ENCODE measurements around the gene PRND.
"Not testable (repeated sequence)": the region's sequence is repeated elsewhere in the genome, so short reads cannot be mapped to it uniquely, and the experiment has no call there.

The PRND gene

DNA sequence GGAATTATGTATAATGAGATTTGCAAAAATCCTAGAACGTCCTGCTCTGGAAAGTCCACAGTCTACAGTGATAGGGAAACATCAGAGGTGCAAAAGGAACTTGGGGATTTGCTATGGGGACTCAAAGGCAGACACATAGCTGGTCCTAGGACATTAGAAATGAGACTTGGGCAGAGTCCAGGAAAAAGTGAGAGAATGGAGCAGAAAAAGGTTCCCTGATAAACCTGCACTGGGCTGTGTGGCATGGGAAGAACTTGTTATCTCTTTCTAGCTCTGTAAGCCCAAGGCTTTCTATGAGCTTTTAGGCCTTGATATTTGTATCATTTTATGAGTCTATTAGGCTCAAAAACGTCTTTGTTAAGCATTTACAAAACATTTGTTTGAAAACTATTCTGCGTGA lies 15.2 kb downstream of the PRND start:
- no peak for DNase-seq (ENCODE audit: low read depth in 2 of 3, low spot score in 2 of 3)

DNA sequence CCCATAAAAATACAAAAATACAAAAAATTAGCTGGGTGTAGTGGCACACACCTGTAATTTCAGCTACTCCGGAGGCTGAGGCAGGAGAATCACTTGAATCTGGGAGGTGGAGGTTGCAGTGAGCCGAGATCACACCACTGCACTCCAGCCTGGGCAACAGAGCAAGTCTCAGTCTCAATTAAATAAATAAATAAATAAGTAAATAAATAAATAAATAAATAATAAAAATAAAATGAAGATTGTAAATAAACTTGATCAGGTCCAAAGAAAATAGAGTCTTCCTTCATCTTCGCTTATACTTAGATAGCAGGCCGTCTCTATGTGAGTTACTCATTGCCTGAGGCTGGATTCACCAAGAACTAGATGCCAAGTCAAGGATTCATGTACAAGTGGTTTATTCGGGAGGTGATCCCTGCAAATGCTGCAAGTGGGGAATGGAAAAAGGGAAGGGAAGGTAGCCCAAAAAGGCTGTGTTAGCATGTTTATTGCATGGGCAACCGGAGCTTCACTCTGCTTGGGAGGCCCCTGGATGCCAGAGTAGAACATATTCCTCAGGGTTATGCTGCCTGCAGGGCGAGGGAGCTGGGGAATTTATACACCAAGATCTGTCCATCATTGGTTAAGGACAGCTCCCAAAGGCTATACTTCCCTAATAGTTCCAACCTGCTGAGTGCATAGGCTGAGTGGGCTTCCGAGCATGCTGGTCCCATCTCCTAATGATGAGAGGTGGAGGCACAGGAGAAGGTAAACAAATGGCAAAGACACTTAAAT lies 16.3 kb downstream of the PRND start:
- no peak for DNase-seq (ENCODE audit: low read depth in 2 of 3, low spot score in 2 of 3)

DNA sequence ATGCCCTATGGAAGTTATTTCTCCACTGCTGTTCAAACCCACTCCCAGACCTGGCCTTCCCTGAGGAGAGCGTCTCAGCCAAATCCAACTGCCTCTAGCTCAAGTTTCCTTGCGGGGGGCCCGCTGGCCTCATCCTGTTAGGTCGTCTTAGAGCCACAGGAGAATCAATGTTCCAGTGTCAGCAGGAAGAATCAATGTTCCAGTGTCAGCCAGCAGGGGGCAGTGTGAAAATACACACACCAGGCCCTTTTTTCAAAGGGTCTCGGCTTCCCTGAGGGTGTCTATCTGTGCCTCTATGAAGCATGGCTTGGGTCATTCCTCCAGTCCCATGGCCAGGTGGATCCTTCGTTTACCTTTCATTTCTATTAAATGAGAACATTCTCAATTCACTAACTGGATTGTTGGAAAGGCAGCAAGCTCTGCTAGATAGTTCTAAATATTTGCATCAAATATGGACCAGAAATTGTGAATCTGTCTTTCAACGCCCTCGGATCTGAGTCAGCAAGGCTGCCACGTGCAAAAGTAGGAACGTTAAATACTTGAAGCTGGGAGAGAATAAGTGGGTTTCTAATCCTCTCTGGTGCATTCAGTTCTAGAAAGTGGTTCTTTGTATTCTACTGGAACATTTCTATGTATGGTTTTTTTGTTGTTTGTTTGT lies 19.2 kb downstream of the PRND start:
- DNase-seq (ENCODE audit: low read depth in 2 of 3, low spot score in 2 of 3), result peak in 2 of 3 experiments; percentile 40 to 73

DNA sequence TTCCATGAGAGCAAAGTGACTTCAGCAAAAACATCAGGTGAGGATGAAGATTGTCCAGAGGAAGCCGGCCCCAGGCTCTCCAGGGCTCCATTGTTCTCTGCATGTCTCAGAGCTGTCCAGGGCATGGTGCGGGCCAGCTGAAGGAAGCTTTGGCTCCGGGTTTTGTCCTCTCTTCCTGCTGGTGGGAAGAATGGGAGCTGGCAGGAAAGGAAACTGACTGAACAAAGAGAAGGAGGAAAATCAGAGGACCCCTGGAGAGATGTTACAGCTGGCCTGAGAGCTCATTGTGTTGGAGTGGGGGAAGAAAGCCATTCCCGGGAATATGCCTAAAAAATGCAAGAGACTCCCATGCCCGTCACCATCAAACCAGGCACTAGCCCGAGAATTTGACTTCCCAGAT lies 27.1 kb downstream of the PRND start:
- no peak for DNase-seq (ENCODE audit: low read depth in 2 of 3, low spot score in 2 of 3)

DNA sequence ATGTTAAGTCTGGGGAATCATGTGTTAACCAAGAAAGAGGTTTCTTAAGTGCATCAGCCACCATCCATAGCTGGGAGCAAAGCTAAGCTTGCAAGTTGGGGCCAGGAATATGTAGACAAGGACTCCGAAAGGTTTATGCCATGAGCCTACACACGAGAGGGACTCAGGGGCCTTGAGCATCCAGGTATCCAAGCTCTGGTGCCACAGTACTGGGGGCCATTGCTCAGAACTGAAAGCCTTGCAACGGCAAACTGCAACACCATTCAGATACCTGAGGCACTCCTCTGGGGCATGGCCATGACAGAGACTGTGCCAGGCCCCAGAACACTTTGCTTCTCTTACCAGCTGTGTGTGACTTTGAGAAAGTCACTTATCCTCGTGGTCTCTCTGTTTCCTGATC lies 27.6 kb downstream of the PRND start:
- DNase-seq (ENCODE audit: low read depth in 2 of 3, low spot score in 2 of 3), result no peak

DNA sequence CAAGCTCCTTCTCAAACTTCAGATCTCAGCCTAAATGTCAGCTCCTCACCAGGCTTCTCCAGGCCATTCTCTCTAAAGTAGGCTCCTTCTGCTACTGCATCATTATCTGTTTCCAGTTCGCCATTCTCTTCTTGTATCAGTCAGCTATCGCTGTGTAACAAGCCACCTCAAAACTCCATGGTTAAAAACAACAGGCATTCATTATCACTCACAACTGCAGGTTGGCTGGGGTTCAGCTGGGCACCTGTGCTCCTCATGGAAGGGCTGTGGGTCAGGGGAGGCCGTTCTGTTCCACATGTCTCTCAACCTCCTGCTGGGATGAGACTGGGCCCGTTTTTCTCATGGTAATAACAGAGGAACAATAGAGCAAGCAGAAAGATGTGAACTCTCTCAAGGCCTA lies 28.7 kb downstream of the PRND start:
- DNase-seq (ENCODE audit: low read depth in 2 of 3, low spot score in 2 of 3), result no peak

DNA sequence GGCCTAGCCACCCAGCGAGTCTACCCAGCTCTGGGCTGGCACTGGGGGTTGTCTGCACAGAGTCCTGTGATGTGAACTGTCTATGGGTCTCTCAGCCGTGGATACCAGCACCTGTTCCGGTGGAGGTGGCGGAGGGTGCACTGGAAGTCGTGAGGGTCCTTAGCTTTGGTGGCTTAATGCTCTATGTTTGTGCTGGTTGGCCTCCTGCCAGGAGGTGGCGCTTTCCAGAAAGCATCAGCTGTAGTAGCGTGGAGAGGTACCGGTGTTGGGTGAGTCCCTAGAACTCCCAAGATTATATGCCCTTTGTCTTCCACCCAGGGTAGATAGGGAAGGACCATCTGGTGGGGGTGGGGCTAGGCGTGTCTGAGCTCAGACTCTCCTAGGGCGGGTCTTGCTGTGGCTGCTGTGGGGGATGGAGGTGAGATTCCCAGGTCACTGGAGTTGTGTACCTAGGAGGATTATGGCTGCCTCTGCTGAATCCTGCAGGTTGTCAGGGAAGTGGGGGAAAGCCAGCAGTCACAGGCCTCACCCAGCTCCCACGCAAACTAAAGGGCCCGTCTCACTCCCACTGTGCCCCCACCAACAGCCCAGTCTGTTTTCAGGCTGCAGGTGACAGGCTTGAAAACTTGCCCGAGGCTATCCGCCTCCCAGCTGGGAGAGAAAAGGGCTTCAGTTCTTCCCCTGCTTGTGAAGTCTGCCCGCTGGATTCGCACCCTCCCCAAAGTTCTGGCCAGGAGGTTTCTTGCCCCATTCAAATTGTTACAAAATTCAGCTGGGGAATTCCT lies 37.6 kb downstream of the PRND start:
- DNase-seq (ENCODE audit: low read depth in 2 of 3, low spot score in 2 of 3), result peak in 1 of 3 experiments; percentile 12

DNA sequence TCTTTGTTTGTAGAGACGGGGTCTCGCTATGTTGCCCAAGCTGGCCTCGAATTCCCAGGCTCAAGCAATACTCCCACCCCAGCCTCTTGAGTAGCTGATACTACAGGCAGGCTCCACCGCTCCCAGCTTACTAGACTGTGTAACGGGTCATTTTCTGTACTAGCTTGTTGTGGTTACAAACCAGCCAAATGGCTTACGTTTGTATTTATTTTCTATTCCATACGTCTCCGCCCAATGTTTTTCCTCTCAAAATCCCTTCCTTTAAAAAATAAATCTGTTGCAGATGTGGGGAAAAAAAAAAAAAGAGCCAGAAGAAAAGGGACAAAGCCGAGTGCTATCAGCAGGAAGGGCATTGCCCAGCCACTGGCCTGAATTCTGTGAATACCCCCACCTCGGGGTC lies 41.6 kb downstream of the PRND start:
- DNase-seq (ENCODE audit: low read depth in 2 of 3, low spot score in 2 of 3), result no peak

DNA sequence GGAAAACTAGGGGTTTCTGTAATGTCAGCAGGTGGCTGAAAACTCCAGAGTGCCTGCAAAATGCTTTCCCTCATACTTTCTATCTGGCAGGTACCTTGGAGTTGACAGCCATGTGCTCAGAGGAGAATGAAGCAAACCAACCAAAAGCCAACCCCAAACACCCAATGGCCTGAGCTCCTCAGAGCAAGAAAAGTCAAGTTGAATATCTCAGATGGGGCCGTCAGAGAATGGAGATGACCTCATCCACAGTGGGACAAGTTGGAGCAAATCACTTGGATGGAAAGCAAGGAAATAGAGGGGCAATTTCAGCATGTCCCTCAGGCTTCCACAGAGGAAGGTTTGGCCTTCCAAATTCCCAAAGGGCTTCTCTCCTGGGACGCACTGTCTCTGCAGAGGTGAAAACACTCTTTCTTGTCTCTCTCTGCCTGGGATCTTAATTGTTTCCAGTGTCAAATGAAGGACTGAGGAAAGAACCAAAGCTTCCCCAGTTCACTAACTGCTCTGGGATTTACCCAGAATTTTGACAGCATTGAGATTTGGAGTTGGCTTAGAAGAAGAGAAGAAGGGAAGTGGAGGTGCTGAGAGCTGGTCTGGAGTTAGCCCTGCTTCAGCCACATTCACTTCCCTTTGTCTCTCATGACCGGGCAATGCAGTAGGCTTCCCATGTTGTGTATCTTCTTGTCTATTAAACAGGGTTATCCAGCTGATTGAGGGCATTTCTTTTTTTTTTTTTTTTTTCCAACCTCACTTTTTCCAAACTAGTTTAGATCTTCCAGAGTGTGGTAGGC lies 42.2 kb downstream of the PRND start:
- no peak for DNase-seq (ENCODE audit: low read depth in 2 of 3, low spot score in 2 of 3)

DNA sequence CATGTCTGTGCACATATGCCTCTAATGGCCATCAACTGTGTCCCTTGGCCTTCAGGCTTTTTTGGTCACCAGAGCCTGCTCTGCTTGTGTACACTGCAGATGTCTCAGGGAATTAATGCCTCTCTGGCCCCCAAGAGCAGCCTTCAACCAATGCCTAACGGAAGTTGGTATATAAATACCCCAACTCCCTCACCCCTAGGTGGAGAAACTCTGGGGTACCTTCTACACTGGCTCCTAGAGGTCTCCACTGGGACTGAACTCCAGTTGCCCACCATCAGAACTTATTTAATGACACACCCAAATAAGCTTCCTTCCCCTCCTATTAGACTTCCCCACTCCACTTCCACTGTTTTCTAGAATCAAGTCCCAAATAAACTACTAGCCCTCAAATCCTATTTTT lies 43.1 kb downstream of the PRND start:
- DNase-seq (ENCODE audit: low read depth in 2 of 3, low spot score in 2 of 3), result no peak

DNA sequence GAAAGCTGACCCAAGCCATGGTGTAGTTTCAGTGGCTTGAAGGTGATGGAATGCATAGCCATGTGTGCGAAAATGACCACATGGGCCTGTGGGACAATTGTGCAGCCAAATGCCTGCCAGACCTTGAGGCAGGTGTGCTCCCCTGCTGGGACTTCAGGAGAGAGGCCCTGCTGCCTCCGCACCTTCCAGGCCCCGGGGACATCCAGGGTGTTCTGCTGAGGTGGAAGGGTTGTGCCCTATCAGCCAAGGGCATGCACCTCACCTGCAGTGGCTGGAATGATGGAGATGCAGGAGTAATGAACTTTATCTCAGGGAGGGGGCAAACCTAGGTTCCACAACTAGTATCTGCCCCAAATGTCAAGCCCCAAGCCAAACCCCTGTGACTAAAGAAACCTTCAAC lies 44.0 kb downstream of the PRND start:
- DNase-seq (ENCODE audit: low read depth in 2 of 3, low spot score in 2 of 3), result no peak

DNA sequence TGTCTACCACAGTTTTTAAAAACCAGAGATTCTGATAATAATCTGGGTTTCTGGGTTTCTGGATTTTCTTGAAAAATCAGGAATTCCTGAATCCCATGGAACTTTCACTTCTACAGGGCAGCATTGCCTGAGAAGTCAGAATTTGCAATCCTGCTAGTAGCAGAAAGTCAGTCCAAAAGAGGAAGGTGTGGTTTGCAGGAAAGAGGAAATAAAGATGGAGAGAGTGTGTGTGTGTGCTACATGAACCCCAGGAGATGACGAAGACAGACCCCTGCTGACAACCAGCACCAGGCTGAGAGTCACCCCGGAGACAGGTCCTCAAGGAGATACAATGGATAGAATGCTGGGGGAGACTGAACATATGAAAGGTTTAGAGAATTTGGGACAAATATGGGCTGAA lies 44.9 kb downstream of the PRND start:
- DNase-seq (ENCODE audit: low read depth in 2 of 3, low spot score in 2 of 3), result no peak

DNA sequence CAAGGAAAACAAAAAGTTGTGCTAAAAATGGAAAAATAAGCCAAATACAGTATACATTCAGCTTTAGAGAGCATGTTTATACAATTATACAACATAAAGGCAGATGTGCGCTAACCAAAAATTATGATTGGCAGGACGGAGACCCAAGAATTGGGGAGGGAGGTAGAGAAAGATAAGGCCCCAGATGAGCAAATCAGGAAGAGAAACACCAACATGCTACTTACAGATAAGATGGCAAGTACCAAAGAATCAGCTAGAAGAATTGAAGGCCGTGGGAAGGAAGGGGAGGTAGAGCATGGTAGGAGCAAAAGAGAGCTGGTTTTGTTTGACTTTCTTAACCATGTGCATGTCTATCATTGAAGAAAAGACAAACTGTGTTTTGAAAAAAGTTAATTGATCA lies 45.4 kb downstream of the PRND start:
- DNase-seq (ENCODE audit: low read depth in 2 of 3, low spot score in 2 of 3), result no peak

DNA sequence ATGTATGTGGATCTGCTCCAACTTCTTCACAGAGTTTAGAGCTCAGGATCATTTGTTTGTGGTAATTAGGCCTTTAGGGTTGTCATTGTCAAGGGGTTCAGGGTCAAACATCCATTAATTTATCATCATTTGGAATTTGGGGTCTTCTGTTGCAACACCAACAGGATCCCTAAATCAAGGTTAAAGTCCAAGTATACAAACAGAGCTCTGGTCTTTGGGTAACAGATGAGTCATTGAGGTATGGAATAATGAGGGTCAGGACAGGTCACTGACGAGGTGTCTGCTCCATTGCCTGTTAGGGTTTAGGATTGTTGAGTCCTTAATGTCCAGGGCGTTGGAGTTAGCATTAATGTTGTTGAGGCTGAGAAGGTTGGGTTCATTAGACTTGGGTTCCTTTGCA lies 47.6 kb downstream of the PRND start:
- no peak for DNase-seq (ENCODE audit: low read depth in 2 of 3, low spot score in 2 of 3)

DNA sequence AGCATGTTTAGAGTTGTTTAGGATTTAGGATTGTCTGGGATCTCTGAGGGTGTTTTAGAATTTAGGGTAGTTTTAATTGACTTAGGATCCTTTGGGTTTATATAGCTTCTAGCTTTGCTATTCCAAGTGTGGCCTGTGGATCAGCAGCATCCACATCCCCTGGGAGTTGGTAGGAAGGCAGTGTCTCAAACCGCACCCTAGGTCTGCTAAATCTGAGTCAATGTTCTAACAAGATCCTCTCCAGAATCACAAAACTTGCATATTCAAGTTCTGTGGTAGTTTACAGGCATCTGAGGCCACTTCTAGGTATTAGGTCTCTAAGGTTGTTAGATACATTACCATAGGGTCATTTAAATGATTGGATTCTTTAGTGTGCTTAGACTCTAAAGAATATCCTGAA lies 48.3 kb downstream of the PRND start:
- DNase-seq (ENCODE audit: low read depth in 2 of 3, low spot score in 2 of 3), result no peak

DNA sequence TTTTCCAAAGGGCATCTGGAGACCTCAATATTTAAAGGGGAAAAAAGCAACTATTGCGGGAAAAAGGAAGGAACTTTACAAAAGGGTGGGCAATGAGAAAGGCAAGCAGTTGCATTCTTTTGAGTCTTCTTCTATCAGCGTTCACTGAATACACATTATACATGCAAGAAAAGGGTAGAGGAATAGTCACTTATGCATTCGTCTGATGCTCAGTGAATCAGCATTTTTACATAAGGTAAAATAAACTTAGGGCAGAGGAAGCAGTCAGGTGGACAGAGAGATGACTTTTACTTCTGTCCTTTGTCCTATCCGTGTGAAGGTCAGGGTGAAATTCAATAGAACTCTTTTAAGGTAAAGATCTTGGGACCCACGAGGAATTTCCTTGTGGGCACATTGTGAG lies 49.3 kb downstream of the PRND start:
- no peak for DNase-seq (ENCODE audit: low read depth in 2 of 3, low spot score in 2 of 3)

DNA sequence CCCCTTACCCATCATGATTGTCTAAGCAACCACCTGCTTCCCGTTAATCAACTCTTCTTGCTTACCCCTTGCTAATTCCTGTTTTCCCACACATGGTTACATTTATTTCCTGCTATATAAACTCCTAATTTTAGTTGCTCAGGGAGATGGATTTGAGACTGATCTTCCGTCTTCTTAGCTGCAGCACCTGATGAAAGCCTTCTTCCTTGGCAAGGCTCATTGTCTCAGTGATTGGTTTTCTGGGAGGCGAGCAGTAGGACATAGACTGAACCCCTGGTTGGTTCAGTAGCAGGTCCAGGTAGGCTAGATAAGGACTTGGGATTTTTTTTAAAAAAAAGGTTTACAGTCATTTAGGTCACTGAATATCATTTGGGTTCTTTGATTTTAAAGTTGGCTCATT lies 50.4 kb downstream of the PRND start:
- no peak for DNase-seq (ENCODE audit: low read depth in 2 of 3, low spot score in 2 of 3)

DNA sequence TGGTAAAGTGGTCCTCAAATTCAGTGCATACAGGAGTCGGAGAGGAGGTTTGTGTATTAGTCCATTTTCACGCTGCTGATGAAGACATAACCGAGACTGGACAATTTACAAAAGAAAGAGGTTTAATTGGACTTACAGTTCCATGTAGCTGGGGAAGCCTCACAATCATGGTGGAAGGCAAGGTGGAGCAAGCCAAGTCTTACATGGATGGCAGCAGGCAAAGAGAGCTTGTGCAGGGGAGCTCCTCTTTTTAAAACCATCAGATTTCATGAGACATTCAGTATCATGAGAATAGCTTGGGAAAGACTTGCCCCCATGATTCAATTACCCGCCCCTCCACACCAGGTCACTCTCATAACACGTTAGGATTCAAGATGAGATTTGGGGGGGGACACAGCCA lies 51.3 kb downstream of the PRND start:
- not testable (repeated sequence) for DNase-seq (ENCODE audit: low read depth in 2 of 3, low spot score in 2 of 3)

DNA sequence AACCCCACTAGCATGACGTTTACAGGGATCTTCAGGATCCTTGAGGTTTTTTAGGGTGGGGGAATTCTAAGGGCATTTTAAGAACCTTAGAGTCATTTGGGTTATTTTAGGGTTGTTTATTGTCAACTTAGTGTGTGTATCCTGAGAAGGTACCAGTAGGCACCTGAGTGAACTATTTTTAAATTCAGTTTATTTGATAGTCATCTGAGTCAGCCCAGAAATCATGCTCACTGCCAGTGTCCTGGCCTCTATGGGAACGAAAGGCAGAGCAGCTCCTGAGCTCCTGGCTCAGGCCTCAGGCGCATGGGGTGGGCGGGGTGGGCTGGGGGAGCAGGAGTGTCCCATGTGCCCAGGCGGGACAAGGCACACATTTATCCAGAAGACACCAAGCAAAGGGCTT lies 52.0 kb downstream of the PRND start:
- DNase-seq (ENCODE audit: low read depth in 2 of 3, low spot score in 2 of 3), result no peak

DNA sequence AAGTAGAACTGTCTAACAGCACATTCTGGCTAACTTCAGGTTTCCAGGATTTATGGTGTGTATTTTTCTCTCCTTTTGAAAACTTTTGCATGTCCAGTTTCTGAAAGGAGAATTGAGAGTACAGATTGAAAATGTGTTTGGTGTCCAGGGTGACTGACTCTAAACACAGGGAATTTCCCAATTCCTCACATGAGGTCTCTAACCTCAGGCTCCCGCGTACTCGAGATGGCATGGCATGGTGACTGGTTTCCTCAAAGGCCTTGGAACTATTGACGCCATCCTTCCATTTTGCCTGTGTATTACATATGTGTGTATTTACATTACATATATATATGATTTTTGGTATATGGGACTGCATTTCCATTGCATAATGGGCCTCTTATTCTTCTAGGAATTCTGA lies 52.5 kb downstream of the PRND start:
- no peak for DNase-seq (ENCODE audit: low read depth in 2 of 3, low spot score in 2 of 3)

DNA sequence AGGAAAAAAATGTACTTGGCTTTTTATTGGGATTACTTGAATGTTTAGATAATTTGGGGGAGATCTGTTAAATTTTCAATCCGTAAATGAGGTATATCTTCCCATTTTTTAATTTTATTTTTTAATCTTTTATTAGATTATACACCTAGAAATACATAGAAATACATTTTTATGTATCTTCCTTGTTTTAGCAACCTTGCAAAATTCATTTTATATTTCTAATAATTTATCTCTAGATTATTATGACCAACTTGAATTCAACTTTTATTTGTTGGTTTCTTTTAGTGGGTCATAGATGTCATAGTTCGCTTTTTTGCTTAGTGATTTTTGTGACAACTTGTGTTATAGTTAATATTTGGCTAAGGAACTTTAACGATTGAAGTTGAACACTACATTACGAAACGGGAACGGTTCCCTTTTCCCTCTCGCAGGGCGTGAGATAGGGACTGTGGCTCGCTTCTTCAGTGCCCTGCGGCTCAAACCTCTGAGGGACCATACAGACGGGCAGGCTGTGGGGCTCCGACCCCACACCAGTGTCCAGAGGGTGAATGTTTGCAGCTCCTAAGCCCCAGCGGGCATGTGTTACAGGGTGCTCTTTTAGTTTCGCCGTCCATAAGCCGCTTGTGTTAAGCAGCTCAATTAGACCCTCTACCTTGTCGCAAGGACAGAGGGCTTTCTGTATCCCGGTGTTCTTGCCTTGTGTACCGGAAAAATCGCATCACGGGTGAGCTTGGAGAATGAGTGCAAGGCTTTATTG lies 53.8 kb downstream of the PRND start:
- no peak for DNase-seq (ENCODE audit: low read depth in 2 of 3, low spot score in 2 of 3)
